Measurements from ENCODE around the gene KCNJ6. TPM values are rescaled to one million over a fixed set of nuclear protein-coding genes. Genes with fewer than 3 reads are reported as not detected.

Gene KCNJ6
- total and polyA plus RNA-seq, 8 donors = 0.28 to 1.9 (median 0.55) TPM

GRCh38 chr21:37564341-37564923, 351.8 kb downstream of the KCNJ6 start:
- TF ChIP-seq CTCF (IDR thresholded peaks at IDR 0.05) = no peak
- FAIRE-seq = no peak
- Histone ChIP-seq H3K36me3 (no peaks in the 10 kb centered on the region), H3K27me3 (no peaks in the 10 kb centered on the region), H3K4me1 (peaks cover 0 to 11% (median 0%) of the 10 kb centered on the region in 3 donors), H3K27ac (peak overlapping the region; percentile 84 to 94 (median 94)), H3K9me3 (no peaks in the 10 kb centered on the region), H3K4me3 (peak overlapping the region; percentile 47 to 83 (median 72))
- intact Hi-C loops (cut with DNase I) = no loop called here
- peak; percentile 75 to 81 (median 77) for DNase-seq
- WGBS, 2 donors = 9 to 17% methylated on average over 14 of the region's 14 CpGs
- peak; percentile 71 to 86 (median 74) for ATAC-seq

- intact Hi-C loops (cut with DNase I) = no loop called here
- Histone ChIP-seq H3K4me3 (peak overlapping the region; percentile 47 to 83 (median 72)), H3K36me3 (no peaks in the 10 kb centered on the region), H3K27me3 (no peaks in the 10 kb centered on the region), H3K9me3 (no peaks in the 10 kb centered on the region), H3K27ac (peak overlapping the region; percentile 84 to 94 (median 94)), H3K4me1 (peaks cover 0 to 11% (median 0%) of the 10 kb centered on the region in 3 donors)
- no peak for FAIRE-seq
- 1% methylated on average over 67 of the region's 67 CpGs for WGBS, 2 donors
- DNase-seq = peak; percentile 93 to 97 (median 94)
- ATAC-seq = peak; percentile 95 to 98 (median 96)
- TF ChIP-seq CTCF (IDR thresholded peaks at IDR 0.05) = no peak
Observed at GRCh38 chr21:37563641-37564340, 352.5 kb downstream of the KCNJ6 start.

- Histone ChIP-seq H3K27me3 (no peaks in the 10 kb centered on the region), H3K4me1 (peaks cover 0 to 11% (median 0%) of the 10 kb centered on the region in 3 donors), H3K4me3 (peak overlapping the region; percentile 47 to 83 (median 72)), H3K27ac (peak overlapping the region; percentile 84 to 94 (median 94)), H3K9me3 (no peaks in the 10 kb centered on the region), H3K36me3 (no peaks in the 10 kb centered on the region)
- ATAC-seq = peak; percentile 30 to 45 (median 34)
- TF ChIP-seq CTCF (IDR thresholded peaks at IDR 0.05) = no peak
- intact Hi-C loops (cut with DNase I) = no loop called here
- DNase-seq = peak in 5 of 6 donors; percentile 29 to 72 (median 48)
- FAIRE-seq = no peak
- WGBS, 2 donors = 50 to 64% methylated on average over 22 of the region's 22 CpGs
Observed at GRCh38 chr21:37562920-37563640, 353.2 kb downstream of the KCNJ6 start.

- Histone ChIP-seq H3K4me3 (no peak overlapping the region), H3K4me1 (peaks cover 0 to 11% (median 0%) of the 10 kb centered on the region in 3 donors), H3K36me3 (no peaks in the 10 kb centered on the region), H3K27me3 (no peaks in the 10 kb centered on the region), H3K9me3 (no peaks in the 10 kb centered on the region), H3K27ac (no peak overlapping the region)
- 93 to 97% methylated on average over 11 of the region's 11 CpGs for WGBS, 2 donors
- no peak for TF ChIP-seq CTCF (IDR thresholded peaks at IDR 0.05)
- DNase-seq (no peak), ATAC-seq (no peak), FAIRE-seq (no peak)
- intact Hi-C loops (cut with DNase I) = no loop called here
Observed at GRCh38 chr21:37561941-37562919, 354.0 kb downstream of the KCNJ6 start.

All from pancreas (tissue), 10 donors.